Measurements from ENCODE around the gene PBXIP1.

Gene PBXIP1

DNA sequence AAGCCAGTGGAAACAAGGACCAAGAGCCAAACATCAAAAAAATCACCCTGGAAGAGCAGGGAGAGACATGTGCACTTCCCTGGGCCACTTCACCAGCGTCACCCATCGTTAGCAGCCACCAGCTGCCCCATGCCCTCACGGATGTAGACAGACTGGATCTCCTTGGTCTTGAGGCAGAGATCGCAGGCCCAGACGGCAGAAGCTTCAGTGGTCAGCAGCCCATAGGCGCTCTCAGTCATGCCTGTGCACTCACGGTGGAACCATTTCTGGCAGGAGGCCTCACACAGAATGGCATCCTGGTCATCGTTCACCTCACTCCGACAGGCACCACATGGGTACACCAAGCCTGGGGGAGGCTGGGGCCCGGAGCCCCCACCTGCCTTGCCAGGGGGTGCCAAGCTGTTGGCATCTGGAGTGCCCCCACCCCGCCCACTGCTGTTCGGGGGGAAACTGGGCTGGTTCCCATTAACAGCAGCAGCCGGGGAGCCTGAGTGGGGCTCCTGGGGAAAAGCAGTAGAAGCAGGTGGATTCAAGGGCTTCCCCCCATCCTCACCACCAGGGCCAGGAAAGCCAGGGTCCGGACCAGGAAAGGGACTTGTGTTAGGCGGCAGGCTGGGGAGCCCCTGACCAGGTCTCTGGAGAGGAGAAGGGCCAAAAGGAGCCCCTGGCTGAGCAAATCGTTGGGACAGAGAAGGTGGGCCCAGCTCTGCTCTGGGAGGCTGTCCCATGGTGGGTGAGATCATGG lies 3.0 kb upstream of the PBXIP1 start:
- no peak for DNase-seq (ENCODE audit: low read depth in 2 of 3, low spot score in 2 of 3)

- no peak for DNase-seq (ENCODE audit: low read depth in 2 of 3, low spot score in 2 of 3)
These were observed 2.1 kb upstream of the PBXIP1 start for GRCh38 chr1:154958036-154958435.

DNA sequence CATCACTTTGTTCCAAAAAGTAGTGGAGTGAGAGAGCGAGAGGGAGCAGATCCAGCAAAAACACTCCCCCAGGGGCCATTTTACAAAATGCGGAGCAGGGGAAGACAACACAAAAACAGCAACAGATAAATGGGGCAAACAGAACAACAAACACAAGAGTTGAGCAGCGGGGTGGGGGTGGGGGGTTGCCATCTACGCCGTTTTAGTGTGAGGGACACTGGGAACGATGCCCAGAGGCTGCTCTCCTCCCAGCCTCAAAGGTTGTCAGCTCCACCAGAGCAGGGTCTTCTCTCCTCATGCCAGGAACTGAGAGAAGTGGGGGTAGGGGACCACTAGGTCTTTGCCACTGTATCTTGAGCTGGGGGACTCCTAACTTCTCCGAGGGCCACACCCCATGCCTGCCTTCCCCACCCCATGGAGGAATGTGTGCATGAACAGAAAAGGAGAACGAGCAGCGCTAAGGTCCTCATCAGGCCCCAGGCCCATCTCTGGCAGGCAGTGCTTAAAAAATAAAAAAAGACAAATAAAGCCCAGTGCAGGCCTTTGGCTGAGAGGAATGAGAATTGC lies 1.3 kb upstream of the PBXIP1 start:
- DNase-seq (ENCODE audit: low read depth in 2 of 3, low spot score in 2 of 3), result no peak

- no peak for DNase-seq (ENCODE audit: low read depth in 2 of 3, low spot score in 2 of 3)
These were observed 644 bp upstream of the PBXIP1 start for GRCh38 chr1:154956544-154956941.

- DNase-seq (ENCODE audit: low read depth in 2 of 3, low spot score in 2 of 3), result peak in 1 of 3 experiments; percentile 59
These were observed 721 bp downstream of the PBXIP1 start for GRCh38 chr1:154955039-154955717.

DNA sequence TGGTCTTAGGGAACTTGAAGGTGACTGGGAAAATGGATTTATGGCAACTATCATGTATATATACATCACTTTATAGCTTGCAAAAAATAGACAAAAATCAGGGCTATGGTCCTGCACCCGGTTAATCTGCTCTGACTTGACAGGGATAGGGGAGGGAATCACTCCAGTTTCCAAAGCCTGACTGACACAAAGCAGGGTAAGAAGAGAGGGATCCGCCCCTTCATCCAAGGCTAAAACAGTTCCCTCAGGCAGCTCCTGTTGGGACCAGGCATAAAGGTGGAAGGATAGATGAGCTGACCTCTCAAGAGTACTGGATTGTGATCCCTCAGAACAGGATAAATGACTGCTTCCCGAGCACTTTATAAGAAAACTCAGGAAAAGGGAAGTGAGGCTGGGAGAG lies 1.4 kb downstream of the PBXIP1 start:
- DNase-seq (ENCODE audit: low read depth in 2 of 3, low spot score in 2 of 3), result no peak

DNA sequence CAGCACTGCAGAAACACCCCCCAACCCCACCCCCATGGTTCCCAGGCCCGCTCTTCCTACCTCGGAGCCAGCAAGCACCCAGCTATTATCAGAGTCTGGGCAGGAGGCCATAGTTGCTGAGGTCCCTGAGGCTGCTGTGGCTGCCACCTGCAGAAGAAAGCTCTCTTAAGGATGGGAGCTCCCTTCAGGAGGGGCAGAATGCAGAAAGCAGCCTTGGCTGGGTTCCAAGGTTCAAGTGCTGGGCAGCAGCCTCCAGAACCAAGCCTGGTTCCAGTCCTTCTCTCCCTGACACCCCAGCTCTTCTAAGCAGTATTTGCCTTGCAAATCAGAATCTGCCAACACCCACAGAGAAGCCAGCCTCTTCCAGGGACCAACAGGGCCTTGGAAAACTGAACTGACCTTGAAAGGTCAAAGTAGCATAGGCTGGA lies 2.3 kb downstream of the PBXIP1 start:
- no peak for DNase-seq (ENCODE audit: low read depth in 2 of 3, low spot score in 2 of 3)

- no peak for DNase-seq (ENCODE audit: low read depth in 2 of 3, low spot score in 2 of 3)
These were observed 3.2 kb downstream of the PBXIP1 start for GRCh38 chr1:154952664-154953063.

- no peak for DNase-seq (ENCODE audit: low read depth in 2 of 3, low spot score in 2 of 3)
These were observed 3.8 kb downstream of the PBXIP1 start for GRCh38 chr1:154951901-154952657.

- DNase-seq (ENCODE audit: low read depth in 2 of 3, low spot score in 2 of 3), result no peak
These were observed 7.8 kb downstream of the PBXIP1 start for GRCh38 chr1:154948079-154948478.

DNA sequence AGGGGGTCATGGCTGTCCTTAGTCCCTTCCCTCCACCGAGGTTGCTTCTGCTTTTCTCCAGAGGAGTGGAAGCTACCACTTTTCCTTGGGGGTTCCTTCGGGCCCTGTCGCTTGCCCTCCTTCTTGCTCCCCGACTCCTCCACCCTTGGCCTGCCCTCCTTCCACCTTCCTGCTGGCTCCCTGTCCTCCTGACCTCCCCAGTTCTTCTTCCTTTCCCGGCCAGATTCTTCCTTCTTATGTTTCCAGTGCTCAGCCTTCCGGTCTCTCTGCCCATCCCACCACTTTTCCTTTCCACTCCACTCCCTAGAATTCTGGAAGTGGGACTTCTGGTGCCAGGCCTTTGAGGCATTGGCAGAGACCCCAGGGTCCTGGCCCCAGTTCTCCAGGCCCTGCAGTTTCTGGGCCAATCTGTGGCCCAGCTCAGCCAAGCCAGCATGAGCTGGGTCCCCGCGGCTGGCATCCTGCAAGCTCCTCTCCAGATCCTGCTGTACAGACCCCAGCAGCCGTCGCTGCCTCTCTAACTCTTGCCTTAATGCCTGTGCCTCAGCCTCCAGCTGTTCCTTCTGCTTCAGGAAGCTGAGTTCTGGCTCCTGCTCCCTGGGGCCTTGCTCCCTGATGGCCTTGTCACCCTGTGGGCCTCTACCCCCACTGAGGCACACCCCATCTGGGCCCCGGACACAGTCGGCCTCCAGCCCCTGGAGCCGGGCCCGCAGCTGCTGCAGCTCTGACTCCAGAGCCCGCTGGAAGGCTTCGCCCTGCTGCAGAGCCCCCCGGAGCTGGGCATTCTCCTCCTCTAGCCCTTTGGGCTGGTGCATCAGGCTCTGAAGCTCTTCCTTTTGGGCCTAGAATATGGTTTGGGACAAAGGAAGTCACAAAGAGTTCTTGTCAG lies 9.7 kb downstream of the PBXIP1 start:
- DNase-seq (ENCODE audit: low read depth in 2 of 3, low spot score in 2 of 3), result no peak

DNA sequence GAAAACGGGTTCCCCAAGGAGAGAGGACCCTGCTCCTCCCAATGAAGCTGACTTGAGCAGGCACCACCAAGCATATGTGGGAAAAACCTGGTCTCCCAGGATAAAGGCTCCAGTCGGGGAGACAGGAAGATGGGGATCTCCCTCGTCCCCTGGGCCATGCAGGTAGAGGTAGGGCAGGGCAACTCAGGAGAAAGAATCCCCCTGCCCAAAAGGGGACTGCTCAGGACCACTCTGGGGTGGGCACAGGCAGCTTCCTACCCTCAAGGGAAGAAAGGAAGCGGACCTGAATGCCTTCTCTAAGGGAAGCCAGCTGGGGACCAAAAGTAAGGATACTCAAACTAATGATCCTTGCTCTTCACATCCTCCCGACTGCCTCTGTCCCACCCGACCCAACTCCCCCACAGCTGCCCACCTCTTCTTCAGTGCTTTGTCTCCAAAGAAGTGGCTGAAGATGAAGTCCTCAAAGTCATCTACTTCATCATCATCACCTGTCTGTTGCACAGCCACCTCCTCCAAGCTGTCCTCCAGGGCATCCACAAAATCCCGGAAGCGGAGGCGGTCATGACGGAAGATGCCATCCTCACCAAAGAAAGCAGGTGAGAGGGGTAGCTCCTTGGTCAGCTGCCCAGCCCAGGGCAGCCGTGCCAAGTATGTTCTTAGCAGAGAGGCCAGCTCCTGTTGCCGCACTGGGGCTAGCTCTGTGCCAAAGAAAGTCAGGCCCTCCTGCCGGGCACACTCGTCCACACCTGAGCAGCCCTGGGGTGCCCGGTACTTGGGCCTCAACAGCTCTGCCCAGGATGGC lies 10.5 kb downstream of the PBXIP1 start:
- no peak for DNase-seq (ENCODE audit: low read depth in 2 of 3, low spot score in 2 of 3)

DNA sequence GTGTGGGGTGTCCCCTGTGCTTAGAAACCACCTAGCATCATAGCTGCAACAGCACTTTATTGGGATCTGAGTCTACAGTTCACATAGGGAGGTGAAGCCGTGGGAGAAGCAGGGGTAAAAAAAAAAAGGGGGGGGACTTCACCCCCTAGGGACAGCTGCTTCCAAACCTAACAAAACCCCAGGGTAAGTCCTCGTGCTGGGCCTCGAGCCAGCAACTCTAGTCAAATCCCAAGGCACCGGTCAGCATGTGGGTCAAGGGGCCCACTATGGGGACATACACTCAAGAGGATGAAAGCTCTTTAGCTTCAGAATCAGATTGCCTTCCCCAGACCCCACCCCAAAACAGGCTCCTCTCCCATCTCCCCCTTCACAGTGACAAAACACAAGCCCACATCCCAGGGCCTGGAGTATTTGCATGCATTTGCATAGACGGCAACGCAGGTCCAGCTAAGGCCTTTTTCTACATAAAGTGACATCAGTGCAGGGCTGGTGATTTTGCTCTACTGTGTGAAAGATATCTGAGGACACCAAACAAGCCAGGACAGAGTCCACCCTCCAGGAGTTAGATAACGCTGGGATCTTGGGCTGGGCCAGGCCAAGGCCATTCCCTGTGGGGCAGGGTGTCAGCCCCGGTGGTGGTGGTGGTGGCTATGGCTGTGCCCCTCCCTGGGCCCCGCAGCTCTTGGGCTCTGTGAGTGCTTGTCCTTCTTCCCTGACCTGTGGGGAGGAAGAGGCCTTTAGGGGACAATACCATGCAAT lies 11.3 kb downstream of the PBXIP1 start:
- DNase-seq (ENCODE audit: low read depth in 2 of 3, low spot score in 2 of 3), result no peak

DNA sequence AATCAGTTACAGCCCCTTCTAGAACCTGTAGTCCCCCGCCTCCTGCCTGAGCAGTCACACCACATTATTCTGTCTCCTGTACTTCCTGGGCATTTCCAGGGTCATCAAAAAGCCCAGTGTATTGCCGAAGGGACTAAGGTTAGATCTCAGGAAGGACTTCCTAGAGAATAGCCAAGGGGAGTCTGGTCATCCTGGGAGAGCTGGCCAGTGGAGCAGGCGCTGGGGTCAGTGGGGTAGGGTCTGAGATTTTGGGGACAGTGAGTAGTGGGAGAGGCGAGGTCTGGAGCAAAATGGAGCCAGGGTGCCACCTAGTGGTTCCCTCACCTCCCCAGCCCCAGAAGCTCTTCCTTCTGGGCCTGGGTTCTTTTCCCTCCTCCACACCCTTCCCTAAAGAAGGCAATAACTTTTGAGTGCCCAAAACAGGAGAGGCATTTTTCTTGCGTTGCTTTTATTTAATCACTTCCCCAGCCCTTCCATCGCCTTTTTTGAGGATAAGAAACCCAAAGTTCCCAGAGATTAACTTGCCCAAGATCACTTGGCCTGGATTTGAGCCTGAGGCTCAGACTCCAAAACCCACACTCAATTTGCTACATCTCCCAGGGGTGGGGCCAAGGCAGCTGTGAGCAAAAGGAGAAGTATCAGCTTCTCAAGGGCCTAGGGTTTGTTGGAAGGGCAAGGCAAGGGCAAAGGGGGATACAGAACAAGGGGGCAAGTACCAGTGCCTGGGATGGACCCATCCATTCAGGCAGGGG lies 12.1 kb downstream of the PBXIP1 start:
- DNase-seq (ENCODE audit: low read depth in 2 of 3, low spot score in 2 of 3), result no peak

DNA sequence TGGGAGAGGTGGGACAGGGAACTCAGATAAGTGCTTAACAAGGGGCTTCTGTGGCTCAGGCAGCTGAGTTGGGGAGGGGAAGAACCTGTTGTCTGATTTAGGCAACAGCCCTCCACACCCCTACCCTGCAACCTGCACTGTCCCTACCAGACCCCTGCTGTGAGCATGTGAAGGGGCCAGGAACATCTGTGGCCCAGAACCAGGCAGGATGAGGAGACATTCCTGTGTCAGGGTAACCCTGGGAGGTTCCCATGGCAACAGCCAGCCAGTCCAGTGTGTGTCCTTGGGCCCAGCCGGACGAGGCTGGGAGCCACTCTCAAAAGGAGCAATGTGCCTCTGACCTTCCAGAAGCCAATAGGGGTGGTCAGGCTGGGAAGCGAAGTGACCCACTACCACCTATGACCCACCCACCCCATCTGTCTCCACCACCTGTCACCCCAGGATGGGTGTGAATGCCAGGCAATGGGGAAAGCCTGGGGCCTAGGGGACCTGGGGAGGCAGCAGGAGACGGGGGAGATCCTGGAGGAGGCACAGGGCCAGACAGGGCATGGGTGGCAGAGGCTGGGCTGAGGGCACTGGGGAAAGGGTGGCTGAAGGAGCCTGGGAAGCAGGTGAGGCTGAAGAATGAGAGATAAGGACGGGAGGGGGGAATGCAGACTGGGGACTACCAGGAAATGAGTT lies 14.4 kb downstream of the PBXIP1 start:
- DNase-seq (ENCODE audit: low read depth in 2 of 3, low spot score in 2 of 3), result no peak

DNA sequence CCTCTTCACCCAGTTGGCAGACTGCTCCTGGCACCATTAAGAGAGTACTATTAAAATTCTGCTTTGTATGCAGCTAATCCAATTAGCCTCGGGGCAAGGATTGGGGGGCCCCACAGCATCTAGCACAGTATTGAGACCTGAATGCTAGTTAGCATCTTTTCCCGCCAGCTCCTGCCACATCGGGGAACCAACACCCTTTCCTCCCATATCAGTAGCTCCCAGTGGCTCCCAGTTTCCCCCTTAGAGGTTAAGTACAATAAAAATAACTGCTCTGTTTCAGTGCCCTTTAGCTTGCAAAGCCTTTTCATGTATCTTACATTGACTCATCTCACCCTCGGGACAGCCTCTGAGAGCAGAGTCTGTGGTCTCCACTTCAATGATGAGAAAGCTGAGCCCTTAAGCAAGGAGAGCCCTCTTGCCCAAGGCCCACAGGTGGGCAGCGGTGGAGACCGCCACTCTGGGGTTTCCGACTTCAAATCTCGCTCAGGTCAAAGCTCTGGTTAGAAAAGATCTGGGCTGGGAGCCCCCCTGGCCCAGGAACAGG lies 15.2 kb downstream of the PBXIP1 start:
- no peak for DNase-seq (ENCODE audit: low read depth in 2 of 3, low spot score in 2 of 3)

DNA sequence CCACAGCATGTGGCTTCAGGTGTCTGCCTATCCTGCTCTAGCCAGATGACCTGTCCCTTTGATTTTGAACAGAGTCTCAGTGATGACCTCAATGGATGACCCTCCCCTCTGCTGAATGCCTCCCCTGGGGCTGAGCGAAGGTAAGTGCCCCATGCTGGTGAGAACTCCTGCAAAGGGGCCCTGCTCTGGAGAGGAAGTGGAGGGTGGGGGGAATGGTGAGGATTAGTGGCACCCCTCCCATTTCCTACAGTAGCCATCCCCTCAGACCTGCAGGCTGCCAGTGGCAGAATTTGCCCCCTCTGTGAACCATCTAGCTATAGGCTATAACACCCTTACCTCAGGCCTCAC lies 15.7 kb downstream of the PBXIP1 start:
- DNase-seq (ENCODE audit: low read depth in 2 of 3, low spot score in 2 of 3), result no peak
